ENCODE measurements around the gene MTCH1. TPM values are rescaled to one million over a fixed set of nuclear protein-coding genes. Genes with fewer than 3 reads are reported as not detected.

Gene MTCH1
- 112 and 145 TPM in 2 replicates for polyA plus RNA-seq

DNA sequence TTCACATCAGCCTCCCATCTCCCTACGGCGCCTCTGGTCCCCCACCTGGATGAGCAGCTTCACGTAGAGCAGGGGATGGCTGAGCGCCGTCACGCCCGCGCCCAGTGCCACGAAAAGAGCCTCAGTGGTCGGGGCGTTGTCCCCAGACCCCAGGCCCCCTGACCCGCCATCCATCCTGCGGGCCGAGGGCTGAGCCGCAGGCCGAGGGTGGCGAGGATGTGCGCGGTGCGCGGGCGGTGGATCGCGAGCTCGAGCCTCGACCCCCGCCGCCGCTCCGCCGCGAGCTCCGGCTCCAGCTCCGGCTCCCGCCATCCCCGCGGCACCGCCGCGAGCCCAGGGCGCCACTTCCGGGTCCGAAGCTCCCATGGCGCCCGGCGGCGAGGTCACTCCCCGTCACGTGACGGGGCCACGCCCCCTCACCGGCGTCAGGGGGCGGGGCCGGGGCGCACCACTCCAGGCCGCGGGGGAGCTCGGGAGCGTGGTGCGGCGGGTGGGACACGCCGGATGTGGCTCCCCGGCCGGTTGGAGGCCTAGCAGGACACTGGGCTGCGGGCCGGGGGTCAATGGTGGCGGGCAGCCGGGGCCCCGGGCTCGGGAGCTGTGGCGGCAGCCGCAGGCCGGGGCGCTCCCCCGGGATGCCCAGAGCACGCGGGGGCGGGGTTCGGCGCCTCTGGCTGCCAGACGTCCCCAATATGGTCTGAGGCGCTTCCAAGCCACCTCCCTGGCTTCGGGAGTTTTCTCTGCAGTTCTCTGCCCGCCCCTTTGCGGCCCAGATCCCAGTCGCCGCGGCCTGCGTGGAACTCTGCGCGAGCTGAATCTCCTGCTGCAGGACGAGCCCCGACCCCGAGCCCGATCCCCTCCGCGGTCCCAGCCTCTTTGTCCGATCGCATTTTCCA is at the start of gene MTCH1:
MTCH1 (minus strand) TSS at position 389 of the 896 bp plus-strand sequence; CDS start at position 366, 23 bp downstream.

DNA sequence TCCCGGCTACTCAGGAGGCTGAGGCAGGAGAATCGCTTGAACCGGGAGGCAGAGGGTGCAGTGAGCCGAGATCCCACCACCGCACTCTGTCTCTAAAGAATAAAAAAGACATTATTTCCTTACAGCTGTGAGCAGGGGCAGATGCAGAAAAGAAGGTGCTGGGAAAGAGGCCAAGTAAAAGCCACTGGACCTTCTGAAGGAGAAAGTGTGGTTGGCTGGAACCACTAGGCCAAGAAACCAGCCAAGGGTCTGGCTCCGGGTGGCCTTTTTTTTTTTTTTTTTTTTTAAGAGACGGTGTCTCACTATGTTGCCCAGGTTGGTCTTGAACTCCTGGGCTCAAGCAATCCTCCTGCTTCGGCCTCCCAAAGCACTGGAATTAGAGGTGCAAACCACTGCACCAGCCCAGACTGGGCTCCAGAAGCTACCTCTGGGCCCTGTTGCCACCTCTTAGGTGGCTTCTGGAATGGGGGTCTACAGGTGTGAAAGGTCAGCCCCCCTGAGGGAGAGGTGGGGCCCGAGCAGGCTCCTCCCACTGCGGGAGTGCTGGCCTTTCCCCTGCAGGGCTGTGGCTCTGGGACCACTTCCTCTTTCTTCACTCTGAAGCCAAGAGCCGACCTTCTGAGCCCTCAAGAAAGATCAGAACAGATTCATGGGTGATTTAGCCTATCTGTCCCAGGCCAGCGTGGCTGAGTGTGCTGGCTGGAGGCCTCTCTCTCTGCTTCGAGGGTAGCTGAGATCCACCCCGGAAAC is 19.2 kb upstream of the MTCH1 start, which contains the start of gene FGD2:
FGD2 (plus strand) TSS at position 595 of the 750 bp plus-strand sequence. CDS start 163 bp downstream, outside the sequence.

DNA sequence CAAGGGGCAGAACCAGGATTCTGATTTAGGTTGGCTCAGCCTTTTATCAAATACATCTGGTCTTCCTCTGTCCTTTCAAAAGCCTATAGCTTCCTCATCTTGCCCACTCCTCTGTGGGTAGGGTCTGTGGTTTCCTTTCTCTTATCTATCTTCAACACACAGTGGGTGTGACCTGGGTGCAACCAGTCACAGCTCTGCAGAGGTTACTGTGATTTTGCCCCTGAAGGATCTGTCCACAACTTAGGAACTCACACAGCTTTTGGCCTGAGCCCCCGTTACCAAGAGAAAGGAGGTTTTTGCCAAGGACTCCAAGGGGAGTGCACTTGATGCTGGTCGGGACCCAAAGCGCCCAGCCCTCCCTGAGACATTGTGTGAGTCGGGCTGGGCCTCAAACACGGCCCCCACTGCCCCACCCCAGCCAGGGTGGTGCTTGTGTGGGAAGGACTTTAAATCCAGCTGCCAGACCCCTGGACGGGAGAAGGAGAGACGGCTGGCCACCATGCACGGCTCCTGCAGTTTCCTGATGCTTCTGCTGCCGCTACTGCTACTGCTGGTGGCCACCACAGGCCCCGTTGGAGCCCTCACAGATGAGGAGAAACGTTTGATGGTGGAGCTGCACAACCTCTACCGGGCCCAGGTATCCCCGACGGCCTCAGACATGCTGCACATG is 31.6 kb downstream of the MTCH1 start, which contains the start of gene PI16:
PI16 (plus strand) TSS at position 477 of the 670 bp plus-strand sequence; CDS start at position 500, 23 bp downstream.

Other genes with a start within 250 kb of the MTCH1 start
- 22.8 TPM in 1 of 2 replicates, not detected in the other for gene CPNE5, start 146.8 kb downstream of the MTCH1 start, polyA plus RNA-seq
- 46.7 and 75.7 TPM in 2 replicates for gene PPIL1, start 111.4 kb downstream of the MTCH1 start, polyA plus RNA-seq
- gene C6orf89, start 100.2 kb downstream of the MTCH1 start, polyA plus RNA-seq: 14.3 and 17.1 TPM in 2 replicates
- gene PI16, start 31.5 kb downstream of the MTCH1 start, polyA plus RNA-seq: not detected in 2 replicates
- gene FGD2, start 19.5 kb upstream of the MTCH1 start, polyA plus RNA-seq: not detected in 2 replicates
- 2.8 and 4.5 TPM in 2 replicates for gene PIM1, start 184.0 kb upstream of the MTCH1 start, polyA plus RNA-seq